IMR-90 (cell line): ENCODE data around the gene UGGT1. TPM values are rescaled to one million over a fixed set of nuclear protein-coding genes. Genes with fewer than 3 reads are reported as not detected.

Experiments used
- ATAC-seq: fragments of 200-7000 bp; cut with Tn5 transposase; 2 replicates; pipeline ENCODE4 v1.9.1; 2020; ENCODE audit warnings: low read depth, mild to moderate bottlenecking, moderate library complexity
- BruUV-seq: library from RNA; stranded (reverse); fragments of 400-500 nt; replicated peaks from 2 replicates; lab custom pipeline; 2021; lab: Mats Ljungman, UMichigan
- CTCF ChIA-PET: fragments of 300-600 bp; formaldehyde crosslinking; extraction: SDS; loops from one replicate; lab custom pipeline; 2021; ENCODE audit warnings: antibody characterized with exemption; lab: Yijun Ruan, JAX
- POLR2A ChIA-PET: fragments of 300-600 bp; sonication (Branson Sonifier 250); formaldehyde crosslinking; loops from one replicate; lab custom pipeline; 2022; ENCODE audit warnings: antibody characterized with exemption; ENCODE audit not compliant: unreplicated experiment; lab: Charles Lee
- DNase-seq: peaks from one replicate; pipeline ENCODE4 v3.0.0; 2013
- H2AFZ ChIP-seq: replicated peaks from 2 replicates; pipeline ENCODE3; 2013; ENCODE audit warnings: low read length, mild to moderate bottlenecking; ENCODE audit not compliant: poor library complexity
- H2AK5ac ChIP-seq: 2 replicates; pipeline ENCODE4 v1.6.1; 2013; ENCODE audit warnings: low read depth, low read length, inconsistent platforms
- H2AK9ac ChIP-seq: replicated peaks from 2 replicates; pipeline ENCODE3; 2013; ENCODE audit warnings: mild to moderate bottlenecking, low read depth, low read length, moderate library complexity; ENCODE audit not compliant: poor library complexity
- H2BK120ac ChIP-seq: 2 replicates; pipeline ENCODE4 v1.6.1; 2013; ENCODE audit warnings: low read depth, low read length, inconsistent platforms
- H2BK15ac ChIP-seq: 3 replicates; pipeline ENCODE4 v1.6.1; 2013; ENCODE audit warnings: low read depth, low read length, inconsistent platforms
- H2BK20ac ChIP-seq: 2 replicates; pipeline ENCODE4 v1.6.1; 2013; ENCODE audit warnings: low read depth, mild to moderate bottlenecking, inconsistent platforms, low read length, moderate library complexity
- H2BK5ac ChIP-seq: 2 replicates; pipeline ENCODE4 v1.6.1; 2013; ENCODE audit warnings: mild to moderate bottlenecking, low read depth, low read length, inconsistent platforms; ENCODE audit not compliant: poor library complexity, severe bottlenecking
- H3K14ac ChIP-seq: replicated peaks from 2 replicates; pipeline ENCODE4 v1.6.1; 2013; ENCODE audit warnings: low read depth, low read length, inconsistent platforms
- H3K18ac ChIP-seq: 2 replicates; pipeline ENCODE4 v1.6.1; 2013; ENCODE audit warnings: low read depth, low read length, control low read depth
- H3K23ac ChIP-seq: 2 replicates; pipeline ENCODE4 v1.6.1; 2013; ENCODE audit warnings: low read depth, low read length, inconsistent platforms
- H3K27ac ChIP-seq: 2 replicates; pipeline ENCODE4 v1.5.1; 2013; ENCODE audit warnings: mild to moderate bottlenecking, control low read depth, low read length; ENCODE audit not compliant: insufficient read depth
- H3K27me3 ChIP-seq: 2 replicates; pipeline ENCODE4 v1.6.1; 2013; ENCODE audit warnings: low read length; ENCODE audit not compliant: control insufficient read depth, insufficient read depth
- H3K36me3 ChIP-seq: 2 replicates; pipeline ENCODE4 v1.6.1; 2013; ENCODE audit warnings: low read length, mixed read lengths; ENCODE audit not compliant: control insufficient read depth, insufficient read depth
- H3K4ac ChIP-seq: 2 replicates; pipeline ENCODE4 v1.6.1; 2013; ENCODE audit warnings: low read depth, low read length, inconsistent platforms
- H3K4me1 ChIP-seq: 2 replicates; pipeline ENCODE4 v1.6.1; 2013; ENCODE audit warnings: low read length, mixed read lengths; ENCODE audit not compliant: control insufficient read depth, insufficient read depth
- H3K4me2 ChIP-seq: 2 replicates; pipeline ENCODE4 v1.6.1; 2013; ENCODE audit warnings: low read depth, mild to moderate bottlenecking, control low read depth, low read length, moderate library complexity
- H3K4me3 ChIP-seq: 2 replicates; pipeline ENCODE4 v1.5.1; 2013; ENCODE audit warnings: low read depth, mild to moderate bottlenecking, control low read depth, low read length, moderate library complexity; ENCODE audit not compliant: insufficient read depth
- H3K56ac ChIP-seq: 2 replicates; pipeline ENCODE4 v1.6.1; 2013; ENCODE audit warnings: low read length, inconsistent platforms; ENCODE audit not compliant: insufficient read depth; ENCODE audit errors: extremely low read depth
- H3K79me1 ChIP-seq, 2 experiments: 2 replicates each; pipeline ENCODE4 v1.6.1; 2013; ENCODE audit warnings: low read length in 2 of 2, inconsistent platforms in 1 of 2, low read depth in 1 of 2
- H3K9ac ChIP-seq: 2 replicates; pipeline ENCODE4 v1.6.1; 2013; ENCODE audit warnings: low read depth, low read length, control low read depth
- H3K9me1 ChIP-seq: 2 replicates; pipeline ENCODE4 v1.6.1; 2013; ENCODE audit warnings: low read length, inconsistent platforms; ENCODE audit not compliant: insufficient read depth
- H3K9me3 ChIP-seq: 2 replicates; pipeline ENCODE4 v1.6.1; 2013; ENCODE audit warnings: low read length; ENCODE audit not compliant: control insufficient read depth, insufficient read depth
- H4K20me1 ChIP-seq: 2 replicates; pipeline ENCODE4 v1.6.1; 2013; ENCODE audit warnings: low read length, inconsistent platforms; ENCODE audit not compliant: insufficient read depth
- H4K5ac ChIP-seq: 2 replicates; pipeline ENCODE4 v1.6.1; 2013; ENCODE audit warnings: mild to moderate bottlenecking, low read depth, low read length, control low read depth
- H4K8ac ChIP-seq, 2 experiments: 2 replicates each; pipeline ENCODE4 v1.6.1; 2013; ENCODE audit warnings: low read depth in 2 of 2, low read length in 2 of 2, control low read depth in 1 of 2, inconsistent platforms in 1 of 2
- H4K91ac ChIP-seq: 2 replicates; pipeline ENCODE4 v1.6.1; 2013; ENCODE audit warnings: low read depth, low read length, inconsistent platforms; ENCODE audit not compliant: insufficient read depth
- BHLHE40 ChIP-seq: fragments of 150-350 bp; IDR thresholded peaks from 2 replicates; pipeline ENCODE4 v1.6.1; 2016; ENCODE audit warnings: mild to moderate bottlenecking, low read depth, low read length
- CEBPB ChIP-seq: IDR thresholded peaks from 2 replicates; pipeline ENCODE4 v1.6.1; 2012; ENCODE audit warnings: low read depth, low read length, improper control_type of control experiment
- CHD1 ChIP-seq: IDR thresholded peaks from 2 replicates; pipeline ENCODE4 v1.6.1; 2012; ENCODE audit warnings: low read depth, low read length, improper control_type of control experiment
- CTCF ChIP-seq: conservative IDR thresholded peaks from 2 replicates; pipeline ENCODE4 v1.5.1; 2012; ENCODE audit warnings: mild to moderate bottlenecking, low read depth, low read length, improper control_type of control experiment
- ELK1 ChIP-seq: fragments of 150-350 bp; IDR thresholded peaks from 2 replicates; pipeline ENCODE4 v1.6.1; 2016; ENCODE audit warnings: low read depth, mild to moderate bottlenecking, low read length, moderate library complexity, borderline replicate concordance
- FOS ChIP-seq: fragments of 150-350 bp; IDR thresholded peaks from 2 replicates; pipeline ENCODE4 v1.6.1; 2016; ENCODE audit warnings: low read depth, low read length
- MAFK ChIP-seq: IDR thresholded peaks from 2 replicates; pipeline ENCODE4 v1.6.1; 2012; ENCODE audit warnings: low read depth, low read length, improper control_type of control experiment
- MAZ ChIP-seq: IDR thresholded peaks from 2 replicates; pipeline ENCODE4 v1.6.1; 2012; ENCODE audit warnings: low read depth, mild to moderate bottlenecking, low read length, improper control_type of control experiment, moderate library complexity, borderline replicate concordance
- MXI1 ChIP-seq: IDR thresholded peaks from 2 replicates; pipeline ENCODE4 v1.6.1; 2012; ENCODE audit warnings: low read depth, mild to moderate bottlenecking, low read length, moderate library complexity, borderline replicate concordance
- NFE2L2 ChIP-seq: fragments of 150-350 bp; IDR thresholded peaks from 2 replicates; pipeline ENCODE4 v1.6.1; 2016; ENCODE audit warnings: low read depth, mild to moderate bottlenecking, low read length
- POLR2A ChIP-seq: IDR thresholded peaks from 2 replicates; pipeline ENCODE4 v1.6.1; 2012; ENCODE audit warnings: mild to moderate bottlenecking, low read depth, low read length
- RAD21 ChIP-seq: IDR thresholded peaks from 2 replicates; pipeline ENCODE4 v1.6.1; 2012; ENCODE audit warnings: low read length, improper control_type of control experiment
- RCOR1 ChIP-seq: IDR thresholded peaks from 2 replicates; pipeline ENCODE4 v1.6.1; 2012; ENCODE audit warnings: mild to moderate bottlenecking, low read length, improper control_type of control experiment; ENCODE audit not compliant: insufficient replicate concordance
- RFX5 ChIP-seq: IDR thresholded peaks from 2 replicates; pipeline ENCODE4 v1.8.0; 2012; ENCODE audit warnings: low read depth, mild to moderate bottlenecking, low read length, moderate library complexity
- SMC3 ChIP-seq: fragments of 150-350 bp; IDR thresholded peaks from 2 replicates; pipeline ENCODE4 v1.6.1; 2016; ENCODE audit warnings: low read depth, mild to moderate bottlenecking, antibody characterized with exemption, low read length, moderate library complexity
- USF2 ChIP-seq: fragments of 150-350 bp; IDR thresholded peaks from 2 replicates; pipeline ENCODE4 v1.6.1; 2017; ENCODE audit warnings: mild to moderate bottlenecking, antibody characterized with exemption, low read length, low read depth
- WGBS, 2 experiments: methylation state at CpG; one replicate each; pipeline versions ENCODE4 v1.1.5 to v1.1.7; 2013; ENCODE audit warnings: missing lambda C conversion rate in 2 of 2; ENCODE audit not compliant: insufficient read length in 1 of 2; ENCODE audit errors: extremely low coverage in 2 of 2; 5-methylcytosine and 5-hydroxymethylcytosine counted together
- dilution Hi-C: fragments of 300-500 bp; cut with HindIII; formaldehyde crosslinking; loops from one replicate; pipeline ENCODE4 v1.14.3; 2018; ENCODE audit warnings: low sequenced_read_pairs; ENCODE audit not compliant: unreplicated experiment
- in situ Hi-C: fragments of 300-500 bp; cut with MboI; formaldehyde crosslinking; loops from 3 replicates; pipeline ENCODE4 v1.14.3; 2019; ENCODE audit warnings: low sequenced_read_pairs, inconsistent platforms, mixed read lengths
- intact Hi-C: fragments of 100-400 bp; cut with micrococcal nuclease; formaldehyde crosslinking; loops from 2 replicates; pipeline ENCODE4 v1.10.0; 2022
- polyA plus RNA-seq, 3 experiments: library from polyadenylated mRNA; depleted of rRNA; stranded (reverse); fragments of >200 nt; gene quantifications; 2 replicates each; pipeline ENCODE4 v1.2.3, GENCODE V29; 2012; ENCODE audit warnings: low replicate concordance in 1 of 3
- total RNA-seq: library from RNA; depleted of rRNA; stranded (reverse); fragments of >200 nt; gene quantifications from 2 replicates; pipeline ENCODE4 v1.2.3, GENCODE V29; 2012

UGGT1 gene
- total and polyA plus RNA-seq, 2 of the 4 experiments (the other 2 are of a cell fraction), result 26.1 to 71.3 TPM

- Histone ChIP-seq H3K14ac (no peak overlapping the region), H3K9me3 (no peaks in the 10 kb centered on the region), H4K5ac (no peak overlapping the region), H3K4me1 (no peaks in the 10 kb centered on the region), H3K4me3 (no peak overlapping the region), H2BK20ac (no peak overlapping the region), H2BK15ac (no peak overlapping the region), H3K27me3 (no peaks in the 10 kb centered on the region), H3K4me2 (no peak overlapping the region), H3K23ac (no peak overlapping the region), H4K20me1 (no peaks in the 10 kb centered on the region), H3K9me1 (no peaks in the 10 kb centered on the region; the same call in 1 of the 2 replicates), H2BK120ac (no peak overlapping the region), H3K79me1 (peaks cover 0 to 3% of the 10 kb centered on the region in 2 experiments; a peak in 1 of 4 replicates), H3K36me3 (peaks cover 42% of the 10 kb centered on the region), H3K4ac (no peak overlapping the region), H3K56ac (no peak overlapping the region), H4K91ac (no peak overlapping the region), H2BK5ac (no peak overlapping the region), H4K8ac (no peak overlapping the region), H3K9ac (no peak overlapping the region), H2AK9ac (no peak overlapping the region), H2AFZ (no peak overlapping the region), H3K18ac (no peak overlapping the region), H3K27ac (no peak overlapping the region), H2AK5ac (no peak overlapping the region)
- intact Hi-C loops (no loop called here), dilution Hi-C loops (no loop called here), in situ Hi-C loops (no loop called here)
- no TSS peak for BruUV-seq
- TF ChIP-seq ELK1, result no peak
- TF ChIP-seq RAD21, result no peak
- TF ChIP-seq RCOR1, result no peak
- no peak for TF ChIP-seq USF2
- no peak for TF ChIP-seq CTCF
- TF ChIP-seq FOS, result no peak
- no peak for TF ChIP-seq MAFK
- TF ChIP-seq POLR2A, result no peak
- TF ChIP-seq SMC3, result no peak
- no peak for TF ChIP-seq CEBPB
- no peak for TF ChIP-seq MXI1
- no peak for TF ChIP-seq CHD1
- no peak for TF ChIP-seq NFE2L2
- TF ChIP-seq MAZ, result no peak
- TF ChIP-seq BHLHE40, result no peak
- TF ChIP-seq RFX5, result no peak
- WGBS, 2 experiments, result no CpG with 5 or more reads among the region's 3 CpGs
- ChIA-PET CTCF (interaction anchor here (1.2 kb wide), 1 partner anchor 56 kb away, joined by 4 read pairs; no protein-coding TSS in a partner anchor), POLR2A (no interaction called here)
- DNase-seq, result no peak
- ATAC-seq, result no peak
These were observed 46.2 kb downstream of the UGGT1 start for GRCh38 chr2:128137094-128137616.
